Measurements from ENCODE around the gene ZNF169.
A peak's percentile ranks its signal among the peaks of the same experiment; 100 is the strongest.
"Not testable (repeated sequence)": the region's sequence is repeated elsewhere in the genome, so short reads cannot be mapped to it uniquely, and the experiment has no call there.

ZNF169 gene

GRCh38 chr9:94259077-94259862, at the start of gene ZNF169:
Gene ZNF169 (plus strand): TSS chr9:94259298. CDS start chr9:94278813, 19,515 bp downstream.
- DNase-seq (ENCODE audit: low spot score), result peak; percentile 94

- DNase-seq (ENCODE audit: low spot score), result no peak
These were observed 48.2 kb upstream of the ZNF169 start for GRCh38 chr9:94210616-94211603.

GRCh38 chr9:94212091-94212490, 47.0 kb upstream of the ZNF169 start:
- no peak for DNase-seq (ENCODE audit: low spot score)

- no peak for DNase-seq (ENCODE audit: low spot score)
These were observed 46.6 kb upstream of the ZNF169 start for GRCh38 chr9:94212531-94212930.

- DNase-seq (ENCODE audit: low spot score), result peak; percentile 86
These were observed 45.5 kb upstream of the ZNF169 start for GRCh38 chr9:94213511-94214124.

- no peak for DNase-seq (ENCODE audit: low spot score)
These were observed 36.2 kb upstream of the ZNF169 start for GRCh38 chr9:94222870-94223269.

GRCh38 chr9:94225413-94225812, 33.7 kb upstream of the ZNF169 start:
- DNase-seq (ENCODE audit: low spot score), result not testable (repeated sequence)

GRCh38 chr9:94228616-94229015, 30.5 kb upstream of the ZNF169 start:
- no peak for DNase-seq (ENCODE audit: low spot score)

GRCh38 chr9:94232428-94232827, 26.7 kb upstream of the ZNF169 start:
- no peak for DNase-seq (ENCODE audit: low spot score)

- not testable (repeated sequence) for DNase-seq (ENCODE audit: low spot score)
These were observed 18.0 kb upstream of the ZNF169 start for GRCh38 chr9:94241098-94241497.

- DNase-seq (ENCODE audit: low spot score), result no peak
These were observed 13.4 kb upstream of the ZNF169 start for GRCh38 chr9:94245651-94246050.

GRCh38 chr9:94250456-94250855, 8.6 kb upstream of the ZNF169 start:
- DNase-seq (ENCODE audit: low spot score), result no peak

- no peak for DNase-seq (ENCODE audit: low spot score)
These were observed 3.1 kb upstream of the ZNF169 start for GRCh38 chr9:94256007-94256406.

- DNase-seq (ENCODE audit: low spot score), result not testable (repeated sequence)
These were observed 6.7 kb downstream of the ZNF169 start for GRCh38 chr9:94265626-94266402.

- peak; percentile 27 for DNase-seq (ENCODE audit: low spot score)
These were observed 10.2 kb downstream of the ZNF169 start for GRCh38 chr9:94269264-94269663.

- no peak for DNase-seq (ENCODE audit: low spot score)
These were observed 10.9 kb downstream of the ZNF169 start for GRCh38 chr9:94270009-94270408.

GRCh38 chr9:94277029-94277428, 17.9 kb downstream of the ZNF169 start:
- not testable (repeated sequence) for DNase-seq (ENCODE audit: low spot score)

GRCh38 chr9:94277885-94278536, 18.9 kb downstream of the ZNF169 start:
- no peak for DNase-seq (ENCODE audit: low spot score)

GRCh38 chr9:94280409-94280989, 21.4 kb downstream of the ZNF169 start:
- DNase-seq (ENCODE audit: low spot score), result no peak

- no peak for DNase-seq (ENCODE audit: low spot score)
These were observed 22.0 kb downstream of the ZNF169 start for GRCh38 chr9:94281101-94281500.

- no peak for DNase-seq (ENCODE audit: low spot score)
These were observed 27.0 kb downstream of the ZNF169 start for GRCh38 chr9:94286116-94286515.
